ENCODE measurements around the gene BOLA1. TPM values are rescaled to one million over a fixed set of nuclear protein-coding genes. Genes with fewer than 3 reads are reported as not detected.
"Not testable (repeated sequence)": the region's sequence is repeated elsewhere in the genome, so short reads cannot be mapped to it uniquely, and the experiment has no call there.

The BOLA1 gene
- total RNA-seq, 1 experiment from 2014 or later: 6.0 TPM

DNA sequence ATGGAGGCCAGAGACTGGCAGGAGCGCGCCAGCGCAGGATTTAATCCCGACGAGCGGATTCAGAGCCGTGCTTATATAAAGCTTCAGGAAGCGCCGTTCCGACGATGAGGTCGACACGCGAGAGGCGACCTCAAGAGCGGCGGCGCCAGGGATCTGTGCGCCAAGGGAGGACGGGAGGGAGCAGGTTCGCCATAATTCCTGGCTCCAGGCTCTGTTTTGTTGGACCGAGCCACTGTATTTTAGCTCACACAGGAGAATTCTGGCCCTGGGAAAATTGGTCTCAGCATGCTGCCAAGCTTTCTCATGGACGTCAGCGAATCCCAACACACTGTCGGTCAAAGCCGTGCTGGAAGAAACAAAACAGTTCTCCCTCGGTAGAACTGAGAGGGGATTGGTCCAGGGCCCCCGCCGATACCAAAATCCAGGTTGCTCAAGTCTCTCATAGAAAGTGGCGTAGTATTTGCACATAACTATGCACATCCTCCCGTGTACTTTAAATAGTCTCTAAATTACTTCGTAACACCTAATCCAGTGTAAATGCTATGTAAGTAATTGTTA is 37.8 kb upstream of the BOLA1 start:
- not testable (repeated sequence) for H2BK12ac ChIP-seq (ENCODE audit: insufficient read length, low read depth, low read length); H3K27me3 ChIP-seq (ENCODE audit: insufficient read depth, low read length); H3K36me3 Mint-ChIP-seq (ENCODE audit: insufficient read depth in 1 of 3, low read depth in 3 of 3); H3K23ac ChIP-seq (ENCODE audit: insufficient read length, low read depth, low read length); H4K5ac ChIP-seq (ENCODE audit: insufficient read length, low read depth, low read length); H3K18ac ChIP-seq (ENCODE audit: insufficient read length, low read depth, low read length); H2AK5ac ChIP-seq (ENCODE audit: insufficient read length, low read length); H2BK20ac ChIP-seq (ENCODE audit: low read depth, low read length, poor library complexity, severe bottlenecking); H3K23me2 ChIP-seq (ENCODE audit: insufficient read length, low read depth, low read length, poor library complexity, severe bottlenecking); H3K4me1 ChIP-seq (ENCODE audit: insufficient read depth, low read length); H4K91ac ChIP-seq (ENCODE audit: insufficient read length, low read depth, low read length); H2BK5ac ChIP-seq (ENCODE audit: insufficient read length, low read length); H3K79me2 ChIP-seq (ENCODE audit: insufficient read depth, low read length); H3K79me1 ChIP-seq (ENCODE audit: insufficient read depth, low read depth, low read length, poor library complexity, severe bottlenecking); H3T11ph ChIP-seq (ENCODE audit: low read length); H3K4ac ChIP-seq (ENCODE audit: low read depth, low read length); H2BK120ac ChIP-seq (ENCODE audit: low read depth, low read length, poor library complexity, severe bottlenecking); H3K27ac Mint-ChIP-seq; H3K4me1 Mint-ChIP-seq; H3K9me3 Mint-ChIP-seq; H3K56ac ChIP-seq (ENCODE audit: insufficient read length, low read depth, low read length); H2BK15ac ChIP-seq (ENCODE audit: low read depth, low read length); H3K9ac ChIP-seq (ENCODE audit: extremely low read depth, insufficient read length, low read length); H4K8ac ChIP-seq (replicated peaks; ENCODE audit: insufficient read length, low read depth, low read length); H3K9me3 ChIP-seq (ENCODE audit: control insufficient read depth, low read depth, low read length); H3K14ac ChIP-seq (ENCODE audit: insufficient read depth, low read length); H3K27me3 Mint-ChIP-seq (ENCODE audit: low read depth); H3K4me2 ChIP-seq (ENCODE audit: insufficient read depth, insufficient read length, low read length); H3K27ac ChIP-seq (ENCODE audit: insufficient read length, low read depth, low read length); H2AFZ ChIP-seq (ENCODE audit: low read length); DNase-seq; H3K4me3 Mint-ChIP-seq; H4K20me1 ChIP-seq (ENCODE audit: control insufficient read depth, insufficient read depth, insufficient read length)
- no CpG with 5 or more reads among the region's 32 CpGs for WGBS (ENCODE audit: extremely low coverage, insufficient read length, low lambda C conversion rate)

DNA sequence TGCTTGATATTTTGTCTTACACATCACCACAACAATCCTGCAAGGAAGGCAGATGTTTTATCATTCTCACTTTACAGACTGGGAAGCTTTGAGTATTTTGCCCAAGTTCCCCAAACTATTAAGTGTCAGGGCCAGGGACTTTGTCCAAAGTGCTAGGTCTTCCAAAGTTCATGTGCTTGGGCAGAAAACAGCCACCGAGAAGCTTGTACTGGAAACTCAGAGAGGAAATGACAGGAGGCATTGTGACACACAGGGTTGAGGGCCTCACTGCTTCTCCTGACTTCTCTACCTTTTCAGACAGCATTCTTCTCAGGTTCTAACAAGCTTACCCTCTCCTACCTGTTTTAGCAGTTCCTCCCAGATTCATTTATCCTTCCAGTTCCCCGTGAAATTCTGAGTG is 32.5 kb upstream of the BOLA1 start:
- not testable (repeated sequence) for H3K18ac ChIP-seq (ENCODE audit: insufficient read length, low read depth, low read length); H2AK5ac ChIP-seq (ENCODE audit: insufficient read length, low read length); H3K27me3 ChIP-seq (ENCODE audit: insufficient read depth, low read length); H3K9me3 Mint-ChIP-seq; H2BK120ac ChIP-seq (ENCODE audit: low read depth, low read length, poor library complexity, severe bottlenecking); H3K79me2 ChIP-seq (ENCODE audit: insufficient read depth, low read length); H4K5ac ChIP-seq (ENCODE audit: insufficient read length, low read depth, low read length); H3K14ac ChIP-seq (ENCODE audit: insufficient read depth, low read length); DNase-seq; H3K27ac Mint-ChIP-seq; H3K4me3 Mint-ChIP-seq; H3K4me2 ChIP-seq (ENCODE audit: insufficient read depth, insufficient read length, low read length); H3K4me1 Mint-ChIP-seq; H3K36me3 Mint-ChIP-seq (ENCODE audit: insufficient read depth in 1 of 3, low read depth in 3 of 3); H2BK12ac ChIP-seq (ENCODE audit: insufficient read length, low read depth, low read length); H3K27me3 Mint-ChIP-seq (ENCODE audit: low read depth); H3K27ac ChIP-seq (ENCODE audit: insufficient read length, low read depth, low read length); H2BK5ac ChIP-seq (ENCODE audit: insufficient read length, low read length); H3K23me2 ChIP-seq (ENCODE audit: insufficient read length, low read depth, low read length, poor library complexity, severe bottlenecking); H3K79me1 ChIP-seq (ENCODE audit: insufficient read depth, low read depth, low read length, poor library complexity, severe bottlenecking); H3T11ph ChIP-seq (ENCODE audit: low read length); H3K56ac ChIP-seq (ENCODE audit: insufficient read length, low read depth, low read length); H4K20me1 ChIP-seq (ENCODE audit: control insufficient read depth, insufficient read depth, insufficient read length); H3K9ac ChIP-seq (ENCODE audit: extremely low read depth, insufficient read length, low read length); H2AFZ ChIP-seq (ENCODE audit: low read length); H2BK20ac ChIP-seq (ENCODE audit: low read depth, low read length, poor library complexity, severe bottlenecking); H3K9me3 ChIP-seq (ENCODE audit: control insufficient read depth, low read depth, low read length); H4K91ac ChIP-seq (ENCODE audit: insufficient read length, low read depth, low read length); H4K8ac ChIP-seq (replicated peaks; ENCODE audit: insufficient read length, low read depth, low read length); H2BK15ac ChIP-seq (ENCODE audit: low read depth, low read length); H3K4ac ChIP-seq (ENCODE audit: low read depth, low read length); H3K4me1 ChIP-seq (ENCODE audit: insufficient read depth, low read length); H3K23ac ChIP-seq (ENCODE audit: insufficient read length, low read depth, low read length)
- no CpG with 5 or more reads among the region's 2 CpGs for WGBS (ENCODE audit: extremely low coverage, insufficient read length, low lambda C conversion rate)

All from H9 (cell line).